ENCODE results near the gene VPS16. TPM values are rescaled to one million over a fixed set of nuclear protein-coding genes. Genes with fewer than 3 reads are reported as not detected.
A peak's percentile ranks its signal among the peaks of the same experiment; 100 is the strongest.

VPS16 gene
- total and polyA plus RNA-seq, 2 of the 13 experiments (the other 11 are each of a cell fraction or from before 2014, with no cell fraction given), result 34.2 to 35.4 TPM

GRCh38 chr20:2799271-2799670 lies 41.3 kb upstream of the VPS16 start:
- H3K79me2 ChIP-seq (ENCODE audit: insufficient read depth, low read length), result no peaks in the 10 kb centered on the region
- in situ Hi-C loops (cut with HindIII; ENCODE audit: extremely low pct_ligation_motif_present, low pct_unique_long_range_greater_than_20kb), result no loop called here
- H3K36me3 ChIP-seq (replicated peaks in 1 of 2; ENCODE audit: control insufficient read depth in 1 of 2, insufficient read depth in 2 of 2, low read length in 2 of 2), result no peaks in the 10 kb centered on the region
- FAIRE-seq (no peak), ATAC-seq (no peak), DNase-seq (ENCODE audit: low spot score) (no peak)
- no peak overlapping the region for H3K4me3 ChIP-seq (replicated peaks in 1 of 3; ENCODE audit: insufficient read depth in 1 of 3, low read depth in 2 of 3, low read length in 3 of 3)
- no peak overlapping the region for H3K4me2 ChIP-seq (ENCODE audit: low read depth, low read length)
- TF ChIP-seq ZNF839 (CRISPR knock-in tag; IDR thresholded peaks at IDR 0.05; ENCODE audit: borderline replicate concordance) (peak; percentile 8; the same call in 1 of the 2 replicates), TCF7L2 (IDR thresholded peaks at IDR 0.05; ENCODE audit: low read depth, low read length) (no peak)
- TF ChIP-seq, protein P1, sequence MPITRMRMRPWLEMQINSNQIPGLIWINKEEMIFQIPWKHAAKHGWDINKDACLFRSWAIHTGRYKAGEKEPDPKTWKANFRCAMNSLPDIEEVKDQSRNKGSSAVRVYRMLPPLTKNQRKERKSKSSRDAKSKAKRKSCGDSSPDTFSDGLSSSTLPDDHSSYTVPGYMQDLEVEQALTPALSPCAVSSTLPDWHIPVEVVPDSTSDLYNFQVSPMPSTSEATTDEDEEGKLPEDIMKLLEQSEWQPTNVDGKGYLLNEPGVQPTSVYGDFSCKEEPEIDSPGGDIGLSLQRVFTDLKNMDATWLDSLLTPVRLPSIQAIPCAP (CRISPR knock-in tag; IDR thresholded peaks at IDR 0.05; ENCODE audit: low read depth), result no peak
- TF ChIP-seq, protein P2, sequence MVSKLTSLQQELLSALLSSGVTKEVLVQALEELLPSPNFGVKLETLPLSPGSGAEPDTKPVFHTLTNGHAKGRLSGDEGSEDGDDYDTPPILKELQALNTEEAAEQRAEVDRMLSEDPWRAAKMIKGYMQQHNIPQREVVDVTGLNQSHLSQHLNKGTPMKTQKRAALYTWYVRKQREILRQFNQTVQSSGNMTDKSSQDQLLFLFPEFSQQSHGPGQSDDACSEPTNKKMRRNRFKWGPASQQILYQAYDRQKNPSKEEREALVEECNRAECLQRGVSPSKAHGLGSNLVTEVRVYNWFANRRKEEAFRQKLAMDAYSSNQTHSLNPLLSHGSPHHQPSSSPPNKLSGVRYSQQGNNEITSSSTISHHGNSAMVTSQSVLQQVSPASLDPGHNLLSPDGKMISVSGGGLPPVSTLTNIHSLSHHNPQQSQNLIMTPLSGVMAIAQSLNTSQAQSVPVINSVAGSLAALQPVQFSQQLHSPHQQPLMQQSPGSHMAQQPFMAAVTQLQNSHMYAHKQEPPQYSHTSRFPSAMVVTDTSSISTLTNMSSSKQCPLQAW (CRISPR knock-in tag; IDR thresholded peaks at IDR 0.05), result no peak
- intact Hi-C loops (cut with micrococcal nuclease; ENCODE audit: unreplicated experiment), result no loop called here
- no peaks in the 10 kb centered on the region for H3K9me3 ChIP-seq (ENCODE audit: low read length)
- H3K4me1 ChIP-seq (ENCODE audit: insufficient read depth, low read length), result peaks cover 10% of the 10 kb centered on the region
- POLR2A ChIA-PET, result no interaction called here
- H4K20me1 ChIP-seq (ENCODE audit: insufficient read depth, low read length), result no peaks in the 10 kb centered on the region
- no peak overlapping the region for H3K27ac ChIP-seq (ENCODE audit: extremely low read length, insufficient read depth, low read length)
- H2AFZ ChIP-seq (ENCODE audit: low read length), result no peak overlapping the region
- no peak overlapping the region for H3K9ac ChIP-seq (ENCODE audit: insufficient read depth, low read depth, low read length)
- 69% methylated on average over 9 of the region's 9 CpGs for WGBS (ENCODE audit: low lambda C conversion rate)
- peaks cover 16 to 83% of the 10 kb centered on the region in 2 experiments for H3K27me3 ChIP-seq (ENCODE audit: control insufficient read depth in 1 of 2, insufficient read depth in 2 of 2, low read length in 2 of 2)
- no TSS peak for BruUV-seq (replicated peaks)
- CTCF ChIA-PET (ENCODE audit: low intra/inter-chr PET ratio, low total read pairs), result no interaction called here

All from HepG2 (cell line).